ENCODE results near the gene CXorf66. TPM values are rescaled to one million over a fixed set of nuclear protein-coding genes. Genes with fewer than 3 reads are reported as not detected.

CXorf66 gene
- total and polyA plus RNA-seq, 9 of the 15 experiments (the other 6 are each of a cell fraction or from before 2014, with no cell fraction given): not detected

GRCh38 chrX:139932901-139933796 lies 32.2 kb downstream of the CXorf66 start, which contains the start of gene ATP11C (continued):
- TF ChIP-seq KDM4B (IDR thresholded peaks at IDR 0.05; ENCODE audit: borderline replicate concordance in 2 of 2, low read depth in 1 of 2) (peak in 1 of 2 experiments; percentile 75; a peak in 1 of 4 replicates), ATF1 (CRISPR knock-in tag; IDR thresholded peaks at IDR 0.05) (no peak), ATF1 (tag; IDR thresholded peaks at IDR 0.05) (no peak), ZNF766 (CRISPR knock-in tag; conservative IDR thresholded peaks at IDR 0.05) (no peak), NR3C1 (CRISPR knock-in tag; IDR thresholded peaks at IDR 0.05) (no peak), ZNF778 (CRISPR knock-in tag; IDR thresholded peaks at IDR 0.05) (no peak), RREB1 (CRISPR knock-in tag; IDR thresholded peaks at IDR 0.05) (no peak), CTCF (IDR thresholded peaks at IDR 0.05 in 2 of 3, conservative IDR thresholded peaks at IDR 0.05 in 1 of 3; ENCODE audit: insufficient read depth in 2 of 3, low read depth in 1 of 3, low read length in 3 of 3) (peak in 2 of 3 experiments; percentile 18 to 28; a peak in 1 of 6 replicates), RBM34 (IDR thresholded peaks at IDR 0.05; ENCODE audit: borderline replicate concordance, insufficient read depth, low read length) (no peak), DIDO1 (tag; IDR thresholded peaks at IDR 0.05; ENCODE audit: low read depth) (no peak), ATF7 (IDR thresholded peaks at IDR 0.05) (no peak), HCFC1 (IDR thresholded peaks at IDR 0.05; ENCODE audit: low read depth, low read length) (peak; percentile 84), POLR2H (tag; IDR thresholded peaks at IDR 0.05; ENCODE audit: low read depth) (0 out of 2 replicates have a peak, but pooled peaks have one; percentile 13), SREBF1 (IDR thresholded peaks at IDR 0.05; ENCODE audit: borderline replicate concordance, low read depth, low read length) (no peak), NR2C2 (CRISPR knock-in tag; IDR thresholded peaks at IDR 0.05) (no peak), NR2C2 (tag; IDR thresholded peaks at IDR 0.05) (peak; percentile 87), POLR2G (IDR thresholded peaks at IDR 0.05; ENCODE audit: low read depth, low read length) (peak; percentile 11)
- TF ChIP-seq, protein P1, sequence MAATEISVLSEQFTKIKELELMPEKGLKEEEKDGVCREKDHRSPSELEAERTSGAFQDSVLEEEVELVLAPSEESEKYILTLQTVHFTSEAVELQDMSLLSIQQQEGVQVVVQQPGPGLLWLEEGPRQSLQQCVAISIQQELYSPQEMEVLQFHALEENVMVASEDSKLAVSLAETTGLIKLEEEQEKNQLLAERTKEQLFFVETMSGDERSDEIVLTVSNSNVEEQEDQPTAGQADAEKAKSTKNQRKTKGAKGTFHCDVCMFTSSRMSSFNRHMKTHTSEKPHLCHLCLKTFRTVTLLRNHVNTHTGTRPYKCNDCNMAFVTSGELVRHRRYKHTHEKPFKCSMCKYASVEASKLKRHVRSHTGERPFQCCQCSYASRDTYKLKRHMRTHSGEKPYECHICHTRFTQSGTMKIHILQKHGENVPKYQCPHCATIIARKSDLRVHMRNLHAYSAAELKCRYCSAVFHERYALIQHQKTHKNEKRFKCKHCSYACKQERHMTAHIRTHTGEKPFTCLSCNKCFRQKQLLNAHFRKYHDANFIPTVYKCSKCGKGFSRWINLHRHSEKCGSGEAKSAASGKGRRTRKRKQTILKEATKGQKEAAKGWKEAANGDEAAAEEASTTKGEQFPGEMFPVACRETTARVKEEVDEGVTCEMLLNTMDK (IDR thresholded peaks at IDR 0.05; ENCODE audit: borderline replicate concordance, insufficient read depth, low read depth, low read length, poor library complexity, severe bottlenecking): no peak

Measured in K562 (cell line).